ENCODE measurements around the gene PHACTR3. TPM values are rescaled to one million over a fixed set of nuclear protein-coding genes. Genes with fewer than 3 reads are reported as not detected.

Gene PHACTR3
- total RNA-seq, 1 experiment from 2014 or later = not detected

- Histone ChIP-seq H4K20me1 (ENCODE audit: control insufficient read depth, insufficient read depth, insufficient read length) (no peaks in the 10 kb centered on the region), H3K14ac (ENCODE audit: insufficient read depth, low read length) (no peak overlapping the region), H3K27me3 (ENCODE audit: insufficient read depth, low read length) (peaks cover 24% of the 10 kb centered on the region; the same call in 1 of the 2 replicates), H2BK5ac (ENCODE audit: insufficient read length, low read length) (no peak overlapping the region), H3K18ac (ENCODE audit: insufficient read length, low read depth, low read length) (no peak overlapping the region), H3K56ac (ENCODE audit: insufficient read length, low read depth, low read length) (no peak overlapping the region), H3K27ac (ENCODE audit: insufficient read length, low read depth, low read length) (no peak overlapping the region), H4K8ac (replicated peaks; ENCODE audit: insufficient read length, low read depth, low read length) (no peak overlapping the region), H2BK15ac (ENCODE audit: low read depth, low read length) (no peak overlapping the region), H3K9me3 (ENCODE audit: control insufficient read depth, low read depth, low read length) (no peaks in the 10 kb centered on the region), H3K79me1 (ENCODE audit: insufficient read depth, low read depth, low read length, poor library complexity, severe bottlenecking) (no peaks in the 10 kb centered on the region), H3K4ac (ENCODE audit: low read depth, low read length) (no peak overlapping the region), H2BK20ac (ENCODE audit: low read depth, low read length, poor library complexity, severe bottlenecking) (no peak overlapping the region), H3T11ph (ENCODE audit: low read length) (no peak overlapping the region), H3K79me2 (ENCODE audit: insufficient read depth, low read length) (no peaks in the 10 kb centered on the region), H2AFZ (ENCODE audit: low read length) (no peak overlapping the region), H3K23ac (ENCODE audit: insufficient read length, low read depth, low read length) (no peak overlapping the region), H3K9ac (ENCODE audit: extremely low read depth, insufficient read length, low read length) (no peak overlapping the region), H2BK120ac (ENCODE audit: low read depth, low read length, poor library complexity, severe bottlenecking) (no peak overlapping the region), H3K23me2 (ENCODE audit: insufficient read length, low read depth, low read length, poor library complexity, severe bottlenecking) (peaks cover 5% of the 10 kb centered on the region), H3K4me2 (ENCODE audit: insufficient read depth, insufficient read length, low read length) (no peak overlapping the region), H4K5ac (ENCODE audit: insufficient read length, low read depth, low read length) (no peak overlapping the region), H4K91ac (ENCODE audit: insufficient read length, low read depth, low read length) (no peak overlapping the region), H3K4me1 (ENCODE audit: insufficient read depth, low read length) (no peaks in the 10 kb centered on the region), H2AK5ac (ENCODE audit: insufficient read length, low read length) (no peak overlapping the region), H2BK12ac (ENCODE audit: insufficient read length, low read depth, low read length) (no peak overlapping the region)
- DNase-seq = peak; percentile 62
- Mint-ChIP-seq H3K27me3 (ENCODE audit: low read depth) (peaks cover 92% of the 10 kb centered on the region), H3K4me3 (peak overlapping the region; percentile 46 to 74), H3K9me3 (peaks cover 0 to 16% of the 10 kb centered on the region in 2 experiments; a peak in 4 of 5 replicates), H3K4me1 (peaks cover 0 to 7% of the 10 kb centered on the region in 2 experiments; a peak in 3 of 4 replicates), H3K36me3 (ENCODE audit: insufficient read depth in 1 of 3, low read depth in 3 of 3) (no peaks in the 10 kb centered on the region; a peak in 1 of 7 replicates), H3K27ac (no peak overlapping the region)
- peak; percentile 46; the same call in 1 of the 3 replicates for TF ChIP-seq CTCF (conservative IDR thresholded peaks at IDR 0.05)
- no CpG with 5 or more reads among the region's 18 CpGs for WGBS (ENCODE audit: extremely low coverage, insufficient read length, low lambda C conversion rate)
Measured at GRCh38 chr20:59576216-59576953, 28.0 kb upstream of the PHACTR3 start.

Data from H9 (cell line).